IPS-15b (cell line): ENCODE data around the gene MACO1.

ENCODE experiments used
- H3K27me3 ChIP-seq: one replicate; pipeline ENCODE4 v1.6.1; 2013; ENCODE audit warnings: low read length; ENCODE audit not compliant: control insufficient read depth, insufficient read depth
- H3K36me3 ChIP-seq: one replicate; pipeline ENCODE4 v1.6.1; 2013; ENCODE audit warnings: low read length; ENCODE audit not compliant: control insufficient read depth, insufficient read depth
- H3K4me1 ChIP-seq: one replicate; pipeline ENCODE4 v1.6.1; 2013; ENCODE audit warnings: mild to moderate bottlenecking, low read length; ENCODE audit not compliant: control insufficient read depth, insufficient read depth
- H3K4me3 ChIP-seq: one replicate; pipeline ENCODE4 v1.5.1; 2013; ENCODE audit warnings: low read depth, low read length
- H3K9ac ChIP-seq: one replicate; pipeline ENCODE4 v1.6.1; 2013; ENCODE audit warnings: low read depth, mild to moderate bottlenecking, low read length
- H3K9me3 ChIP-seq: one replicate; pipeline ENCODE4 v1.6.1; 2013; ENCODE audit warnings: mild to moderate bottlenecking, low read length; ENCODE audit not compliant: control insufficient read depth, insufficient read depth

MACO1 gene

DNA sequence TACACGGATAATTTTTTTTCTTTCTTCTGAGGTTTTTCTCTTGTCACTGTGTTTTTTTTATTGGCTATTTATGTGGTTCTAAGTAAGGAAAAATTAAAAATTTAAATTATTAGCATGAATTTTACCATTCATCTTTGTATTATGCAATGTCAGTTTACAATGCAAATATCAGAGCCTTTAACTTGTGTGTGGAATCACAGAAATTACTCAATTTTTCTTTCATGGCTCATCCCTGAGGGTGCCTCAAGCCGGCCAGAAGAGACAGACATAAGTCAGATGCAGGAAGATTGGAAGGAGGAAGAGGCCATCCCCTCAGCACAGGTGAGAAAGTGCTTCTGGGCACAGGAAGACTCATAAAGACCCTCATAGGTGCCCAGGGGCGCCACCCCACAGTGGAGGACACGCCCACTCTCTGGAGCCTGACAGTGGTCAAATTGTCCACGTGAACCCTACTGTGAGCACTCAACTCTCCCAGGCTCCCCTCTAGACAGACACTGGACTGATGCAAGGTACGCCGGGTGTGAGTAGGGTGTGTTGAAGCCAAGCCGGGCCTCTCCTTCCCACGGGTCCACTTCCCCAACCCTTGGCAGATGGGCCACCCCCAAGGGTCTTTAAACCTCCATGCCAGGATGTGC, 103.2 kb downstream of the MACO1 start:
- Histone ChIP-seq H3K9me3 (no peaks in the 10 kb centered on the region), H3K36me3 (no peaks in the 10 kb centered on the region), H3K9ac (no peak overlapping the region), H3K4me3 (no peak overlapping the region), H3K4me1 (peaks cover 2% of the 10 kb centered on the region), H3K27me3 (no peaks in the 10 kb centered on the region)

DNA sequence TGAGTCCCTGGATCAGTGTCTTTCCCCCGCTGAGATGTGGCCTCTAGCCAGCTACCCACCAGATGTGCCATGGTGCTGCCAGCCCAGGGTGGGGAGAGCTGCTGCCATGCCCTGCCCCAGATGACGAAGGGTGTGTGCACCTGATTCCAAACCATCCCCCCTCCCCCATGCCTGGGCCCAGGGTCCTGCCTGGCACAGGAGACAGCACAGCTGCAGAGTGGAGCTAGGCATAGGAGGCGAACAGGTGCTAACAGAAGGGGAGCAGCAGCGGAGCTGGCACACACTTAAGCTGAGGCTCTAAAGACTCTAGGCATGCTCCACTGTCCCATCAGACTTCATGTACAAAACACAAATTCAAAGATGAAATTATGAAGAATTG, 103.7 kb downstream of the MACO1 start:
- no peak overlapping the region for H3K4me3 ChIP-seq
- no peaks in the 10 kb centered on the region for H3K9me3 ChIP-seq

DNA sequence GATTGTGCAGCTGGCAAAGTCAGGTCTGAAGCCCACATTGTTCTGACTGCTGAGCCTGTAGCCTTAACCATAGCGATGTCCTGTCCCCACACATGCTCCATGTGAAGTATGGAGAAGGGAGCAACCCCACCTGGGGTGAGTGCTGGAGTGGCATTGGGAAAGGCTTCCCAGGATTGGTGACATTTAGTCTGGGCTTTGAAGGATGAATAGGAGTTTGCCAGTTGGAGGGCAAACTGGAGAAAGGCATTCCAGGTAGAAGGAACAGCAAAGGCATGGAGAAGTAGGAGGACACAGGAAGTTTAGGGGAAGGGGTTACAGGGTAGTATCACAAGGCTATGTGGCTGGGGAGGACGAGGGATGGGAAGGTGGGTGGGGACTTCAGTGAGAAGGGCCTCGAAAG, 105.4 kb downstream of the MACO1 start:
- H3K9me3 ChIP-seq: no peaks in the 10 kb centered on the region
- no peaks in the 10 kb centered on the region for H3K4me1 ChIP-seq
- H3K36me3 ChIP-seq: no peaks in the 10 kb centered on the region
- no peak overlapping the region for H3K9ac ChIP-seq
- no peak overlapping the region for H3K4me3 ChIP-seq
- no peaks in the 10 kb centered on the region for H3K27me3 ChIP-seq

More for the DNA sequence above, 103.7 kb downstream of the MACO1 start:
- H3K9ac ChIP-seq: no peak overlapping the region
- peaks cover under 1% of the 10 kb centered on the region for H3K4me1 ChIP-seq
- H3K36me3 ChIP-seq: no peaks in the 10 kb centered on the region
- no peaks in the 10 kb centered on the region for H3K27me3 ChIP-seq

DNA sequence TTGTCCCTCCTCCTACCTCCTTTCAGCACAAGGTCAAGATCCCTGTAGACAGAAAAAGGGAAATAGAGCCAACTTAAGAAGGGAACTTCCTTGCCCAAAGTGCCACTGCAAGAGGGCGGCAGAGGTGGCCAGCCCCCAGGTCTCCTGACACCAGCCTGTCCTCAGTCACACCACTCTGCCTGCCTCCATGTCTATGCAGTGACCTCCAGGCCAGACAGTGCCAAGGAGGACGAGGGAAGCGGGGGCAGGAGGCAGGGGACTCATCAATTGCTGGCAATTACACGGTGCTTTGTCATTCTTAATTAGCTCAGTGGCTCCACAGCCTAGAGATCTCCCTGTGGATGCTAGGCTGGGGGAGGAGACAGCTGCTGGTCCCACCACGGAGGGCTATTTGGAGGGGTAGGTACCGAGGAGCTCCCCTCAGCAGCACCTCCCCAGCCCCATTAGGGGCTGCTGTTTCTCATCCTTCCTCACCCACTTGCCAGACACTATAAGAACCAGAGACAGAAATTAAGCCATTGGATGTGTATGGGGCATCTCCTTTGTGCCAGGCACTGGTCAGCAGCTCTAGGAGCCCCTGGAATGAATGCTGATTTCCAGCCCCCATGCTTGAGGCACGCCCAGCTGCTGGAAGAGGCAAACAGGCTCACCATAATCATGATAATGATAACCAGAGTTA, 106.6 kb downstream of the MACO1 start:
- no peaks in the 10 kb centered on the region for H3K36me3 ChIP-seq
- H3K4me3 ChIP-seq: no peak overlapping the region
- H3K9me3 ChIP-seq: no peaks in the 10 kb centered on the region
- no peaks in the 10 kb centered on the region for H3K27me3 ChIP-seq
- H3K9ac ChIP-seq: no peak overlapping the region
- H3K4me1 ChIP-seq: no peaks in the 10 kb centered on the region

- Histone ChIP-seq H3K4me3 (no peak overlapping the region), H3K4me1 (no peaks in the 10 kb centered on the region), H3K27me3 (no peaks in the 10 kb centered on the region), H3K9ac (no peak overlapping the region), H3K9me3 (no peaks in the 10 kb centered on the region), H3K36me3 (no peaks in the 10 kb centered on the region)
These were observed 107.6 kb downstream of the MACO1 start for GRCh38 chr1:25538191-25538767.

GRCh38 chr1:25540750-25541342, 110.1 kb downstream of the MACO1 start:
- H3K4me3 ChIP-seq: no peak overlapping the region
- H3K4me1 ChIP-seq: no peaks in the 10 kb centered on the region
- no peak overlapping the region for H3K9ac ChIP-seq
- H3K36me3 ChIP-seq: no peaks in the 10 kb centered on the region
- peaks cover 6% of the 10 kb centered on the region for H3K27me3 ChIP-seq
- no peaks in the 10 kb centered on the region for H3K9me3 ChIP-seq

DNA sequence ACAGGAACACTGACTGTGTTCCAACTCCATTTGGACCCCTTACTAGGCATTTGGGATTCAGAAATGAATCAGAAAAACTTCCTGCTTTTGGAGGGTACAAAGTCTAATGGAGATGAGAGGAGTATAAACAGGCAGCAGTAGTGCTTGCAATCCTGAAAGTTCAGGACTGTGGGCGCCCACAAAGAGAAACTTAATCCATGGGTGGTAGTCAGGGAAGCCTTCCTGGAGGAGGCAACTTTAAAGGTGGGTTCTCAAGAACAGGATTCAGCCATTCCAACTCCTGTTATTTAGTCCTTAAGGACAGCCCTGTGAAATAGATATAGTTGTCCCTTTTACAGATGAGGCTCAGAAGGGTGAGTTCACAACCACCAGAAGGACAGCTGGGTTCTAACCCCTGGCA, 110.7 kb downstream of the MACO1 start:
- Histone ChIP-seq H3K4me1 (no peaks in the 10 kb centered on the region), H3K9ac (no peak overlapping the region), H3K36me3 (no peaks in the 10 kb centered on the region), H3K27me3 (peaks cover 6% of the 10 kb centered on the region), H3K4me3 (no peak overlapping the region), H3K9me3 (no peaks in the 10 kb centered on the region)

DNA sequence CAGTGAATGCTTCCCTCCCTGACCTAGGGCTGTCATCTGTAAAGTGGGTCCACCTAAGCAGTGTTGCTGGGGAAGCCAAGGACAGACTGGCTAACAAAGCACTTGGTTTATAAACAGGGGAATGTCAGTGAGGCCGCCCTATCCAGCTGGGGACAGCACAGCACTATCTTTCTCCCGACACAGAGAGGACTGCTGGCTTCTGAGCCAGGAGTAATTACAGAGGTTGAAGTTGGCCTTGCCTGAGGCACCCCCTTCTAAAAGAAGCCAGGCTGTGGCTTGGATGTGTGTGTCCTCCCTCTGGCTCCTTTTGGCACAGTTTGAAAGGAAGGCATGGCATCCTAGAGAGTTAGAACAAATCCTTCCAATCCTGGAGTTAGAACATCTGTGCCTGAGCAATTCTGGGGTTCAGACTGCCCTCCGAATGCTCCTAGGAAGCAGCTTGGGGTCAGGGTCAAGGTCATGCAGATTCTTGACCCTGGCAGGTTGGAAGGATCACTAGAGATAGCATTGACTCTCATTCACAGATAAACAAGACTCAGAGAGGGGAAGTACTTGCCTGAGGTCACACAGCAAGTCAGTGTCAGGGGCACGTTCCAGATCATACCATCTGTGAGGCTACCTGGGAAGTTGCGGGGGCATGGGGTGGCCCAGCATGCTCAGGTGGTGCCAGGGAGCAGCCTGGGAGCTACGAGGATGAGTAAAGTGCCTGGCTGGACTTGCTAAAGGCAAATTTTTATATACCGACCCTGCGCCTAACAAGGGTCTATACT, 111.4 kb downstream of the MACO1 start:
- Histone ChIP-seq H3K36me3 (no peaks in the 10 kb centered on the region), H3K9me3 (no peaks in the 10 kb centered on the region), H3K4me3 (no peak overlapping the region), H3K9ac (no peak overlapping the region), H3K27me3 (peaks cover 6% of the 10 kb centered on the region), H3K4me1 (no peaks in the 10 kb centered on the region)

DNA sequence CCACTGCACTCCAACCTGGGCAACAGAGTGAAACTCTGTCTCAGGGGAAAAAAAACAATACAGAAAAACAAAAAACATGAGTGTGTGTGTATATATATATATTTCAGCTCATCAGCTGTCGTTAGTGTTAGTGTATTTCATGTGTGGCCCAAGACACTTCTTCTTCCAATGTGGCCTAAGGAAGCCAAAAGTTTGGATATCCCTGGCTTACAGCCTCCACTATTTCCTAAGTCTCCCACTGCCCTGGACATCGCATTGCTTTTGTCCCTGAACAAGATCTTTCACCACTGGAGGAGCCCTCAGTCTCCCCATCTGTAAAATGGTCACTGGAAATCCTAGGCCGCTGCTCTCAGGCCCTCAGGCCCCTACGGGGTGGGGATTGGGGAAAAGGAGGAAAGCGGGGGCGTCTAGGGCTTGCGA, 112.3 kb downstream of the MACO1 start:
- Histone ChIP-seq H3K4me3 (peak overlapping the region; percentile 18), H3K9ac (no peak overlapping the region), H3K36me3 (no peaks in the 10 kb centered on the region), H3K27me3 (peaks cover 6% of the 10 kb centered on the region), H3K9me3 (no peaks in the 10 kb centered on the region), H3K4me1 (no peaks in the 10 kb centered on the region)

- Histone ChIP-seq H3K36me3 (no peaks in the 10 kb centered on the region), H3K4me1 (no peaks in the 10 kb centered on the region), H3K27me3 (peaks cover 6% of the 10 kb centered on the region), H3K4me3 (peak within 1 kb of the TSS; percentile 62), H3K9me3 (no peaks in the 10 kb centered on the region), H3K9ac (peak within 1 kb of the TSS; percentile 73)
These were observed 112.9 kb downstream of the MACO1 start, which contains the start of gene LDLRAP1 for GRCh38 chr1:25543425-25544242. Gene LDLRAP1, plus strand, starts transcription at chr1:25543606. Its CDS starts 93 bp downstream, at chr1:25543699.
